HUES64 (cell line): Measurements from ENCODE around the gene SLC25A39.
"Not testable (repeated sequence)": the region's sequence is repeated elsewhere in the genome, so short reads cannot be mapped to it uniquely, and the experiment has no call there.

Experiments
- H3K27ac ChIP-seq: 2 replicates; pipeline ENCODE4 v1.7.0; 2013; ENCODE audit warnings: low read depth, low read length, inconsistent platforms
- H3K27me3 ChIP-seq: 2 replicates; pipeline ENCODE4 v1.6.1; 2013; ENCODE audit warnings: mild to moderate bottlenecking, low read length; ENCODE audit not compliant: insufficient read depth
- H3K36me3 ChIP-seq: 2 replicates; pipeline ENCODE4 v1.6.1; 2013; ENCODE audit warnings: mild to moderate bottlenecking, low read length; ENCODE audit not compliant: insufficient read depth
- H3K4me1 ChIP-seq: 2 replicates; pipeline ENCODE4 v1.6.1; 2013; ENCODE audit warnings: mild to moderate bottlenecking, low read length, moderate library complexity; ENCODE audit not compliant: insufficient read depth
- H3K4me3 ChIP-seq: 2 replicates; pipeline ENCODE4 v1.5.1; 2013; ENCODE audit warnings: mild to moderate bottlenecking, low read length, moderate library complexity
- H3K9ac ChIP-seq: 2 replicates; pipeline ENCODE4 v1.6.1; 2013; ENCODE audit warnings: mild to moderate bottlenecking, low read depth, low read length
- H3K9me3 ChIP-seq: 2 replicates; pipeline ENCODE4 v1.6.1; 2013; ENCODE audit warnings: low read depth, low read length; ENCODE audit not compliant: insufficient read depth
- WGBS: fragments of 150-250, 120-280 bp; methylation state at CpG from one replicate; pipeline ENCODE4 v1.1.7; 2013; ENCODE audit warnings: missing lambda C conversion rate; 5-methylcytosine and 5-hydroxymethylcytosine counted together

SLC25A39 gene

GRCh38 chr17:44330263-44330662, 5.6 kb upstream of the SLC25A39 start:
- 95% methylated on average over 5 of the region's 5 CpGs for WGBS
- not testable (repeated sequence) for H3K4me3 ChIP-seq, H3K9me3 ChIP-seq, H3K27ac ChIP-seq, H3K36me3 ChIP-seq, H3K9ac ChIP-seq, H3K4me1 ChIP-seq
- peaks cover 12% of the 10 kb centered on the region for H3K27me3 ChIP-seq

- H3K36me3 ChIP-seq, H3K27ac ChIP-seq, H3K4me3 ChIP-seq, H3K9ac ChIP-seq, H3K4me1 ChIP-seq, H3K9me3 ChIP-seq: not testable (repeated sequence)
- 96% methylated on average over 5 of the region's 7 CpGs for WGBS
- peaks cover 16% of the 10 kb centered on the region for H3K27me3 ChIP-seq
Measured at GRCh38 chr17:44329516-44329915, 4.9 kb upstream of the SLC25A39 start.

- no peaks in the 10 kb centered on the region for H3K9me3 ChIP-seq
- no peaks in the 10 kb centered on the region for H3K36me3 ChIP-seq
- no peak overlapping the region for H3K9ac ChIP-seq
- H3K4me1 ChIP-seq, result no peaks in the 10 kb centered on the region
- peaks cover 16% of the 10 kb centered on the region for H3K27me3 ChIP-seq
- H3K4me3 ChIP-seq, result no peak overlapping the region
- H3K27ac ChIP-seq, result no peak overlapping the region
- 93% methylated on average over 5 of the region's 7 CpGs for WGBS
Measured at GRCh38 chr17:44327715-44328449, 3.3 kb upstream of the SLC25A39 start.

- Histone ChIP-seq H3K36me3 (peaks cover 7% of the 10 kb centered on the region), H3K9ac (no peak overlapping the region), H3K9me3 (no peaks in the 10 kb centered on the region), H3K27me3 (peaks cover 16% of the 10 kb centered on the region), H3K4me3 (no peak overlapping the region), H3K27ac (no peak overlapping the region), H3K4me1 (no peaks in the 10 kb centered on the region)
- 38% methylated on average over 30 of the region's 31 CpGs for WGBS
Measured at GRCh38 chr17:44326861-44327444, 2.3 kb upstream of the SLC25A39 start.

GRCh38 chr17:44324092-44324570, 492 bp downstream of the SLC25A39 start:
- WGBS, result 2% methylated on average over 38 of the region's 38 CpGs
- Histone ChIP-seq H3K27ac (peak overlapping the region; percentile 40), H3K4me1 (no peaks in the 10 kb centered on the region), H3K9me3 (no peaks in the 10 kb centered on the region), H3K27me3 (peaks cover 16% of the 10 kb centered on the region), H3K9ac (peak overlapping the region; percentile 82), H3K4me3 (peak overlapping the region; percentile 97), H3K36me3 (peaks cover 35% of the 10 kb centered on the region)

GRCh38 chr17:44323359-44324091, 1.1 kb downstream of the SLC25A39 start:
- Histone ChIP-seq H3K4me3 (peak overlapping the region; percentile 97), H3K9me3 (no peaks in the 10 kb centered on the region), H3K4me1 (no peaks in the 10 kb centered on the region), H3K27ac (no peak overlapping the region), H3K9ac (peak overlapping the region; percentile 82), H3K36me3 (peaks cover 35% of the 10 kb centered on the region), H3K27me3 (peaks cover 16% of the 10 kb centered on the region)
- WGBS, result 64% methylated on average over 25 of the region's 27 CpGs

DNA sequence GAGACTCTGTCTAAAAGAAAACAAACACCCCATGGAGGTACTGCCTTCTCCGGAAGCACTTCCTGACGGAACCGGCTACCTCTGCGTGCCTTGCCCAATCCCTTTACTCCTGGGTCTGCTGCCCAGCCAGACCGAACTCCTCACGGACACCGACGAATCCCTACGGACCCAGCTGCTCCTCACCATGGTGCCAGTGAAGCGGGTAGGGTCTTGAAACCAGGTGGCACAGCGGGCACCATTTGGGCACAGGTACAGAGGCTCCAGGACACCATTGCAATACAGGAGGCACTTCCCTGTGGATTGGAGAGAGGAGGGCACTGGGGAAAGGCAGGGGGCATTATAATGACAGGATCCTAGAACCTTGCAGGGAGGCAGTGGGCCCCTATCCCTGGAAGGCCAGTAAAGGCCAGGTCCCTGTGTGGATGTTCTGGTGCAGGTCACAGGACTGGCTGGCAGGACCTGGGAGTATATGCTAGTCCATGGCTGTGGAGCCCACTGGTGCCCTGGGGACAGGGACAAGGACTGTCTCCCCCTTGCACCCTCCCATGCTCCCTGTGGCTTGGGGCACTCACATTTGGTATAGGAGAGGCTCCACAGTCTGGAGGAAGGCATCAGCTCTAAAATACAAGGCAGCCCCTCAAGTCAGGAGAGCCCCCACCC, 2.3 kb downstream of the SLC25A39 start:
- no peaks in the 10 kb centered on the region for H3K4me1 ChIP-seq
- H3K9me3 ChIP-seq, result no peaks in the 10 kb centered on the region
- peaks cover 35% of the 10 kb centered on the region for H3K36me3 ChIP-seq
- H3K4me3 ChIP-seq, result no peak overlapping the region
- H3K27me3 ChIP-seq, result peaks cover 19% of the 10 kb centered on the region
- no peak overlapping the region for H3K27ac ChIP-seq
- 94% methylated on average over 11 of the region's 11 CpGs for WGBS
- H3K9ac ChIP-seq, result no peak overlapping the region

- H3K4me3 ChIP-seq, result no peak overlapping the region
- no peaks in the 10 kb centered on the region for H3K4me1 ChIP-seq
- H3K27me3 ChIP-seq, result peaks cover 21% of the 10 kb centered on the region
- H3K9me3 ChIP-seq, result no peaks in the 10 kb centered on the region
- 94% methylated on average over 20 of the region's 21 CpGs for WGBS
- H3K27ac ChIP-seq, result no peak overlapping the region
- H3K36me3 ChIP-seq, result peaks cover 35% of the 10 kb centered on the region
- no peak overlapping the region for H3K9ac ChIP-seq
Measured at GRCh38 chr17:44321246-44322120, 3.1 kb downstream of the SLC25A39 start.

- WGBS, result 88% methylated on average over 18 of the region's 18 CpGs
- peaks cover 17% of the 10 kb centered on the region for H3K27me3 ChIP-seq
- no peak overlapping the region for H3K4me3 ChIP-seq
- H3K4me1 ChIP-seq, result no peaks in the 10 kb centered on the region
- H3K36me3 ChIP-seq, result peaks cover 35% of the 10 kb centered on the region
- no peak overlapping the region for H3K9ac ChIP-seq
- H3K9me3 ChIP-seq, result no peaks in the 10 kb centered on the region
- no peak overlapping the region for H3K27ac ChIP-seq
Measured at GRCh38 chr17:44320066-44320465, 4.6 kb downstream of the SLC25A39 start.

GRCh38 chr17:44318077-44318892, 6.3 kb downstream of the SLC25A39 start:
- H3K4me1 ChIP-seq, result no peaks in the 10 kb centered on the region
- no peak overlapping the region for H3K4me3 ChIP-seq
- no peak overlapping the region for H3K27ac ChIP-seq
- H3K9me3 ChIP-seq, result no peaks in the 10 kb centered on the region
- peaks cover 35% of the 10 kb centered on the region for H3K36me3 ChIP-seq
- no peak overlapping the region for H3K9ac ChIP-seq
- H3K27me3 ChIP-seq, result peaks cover 27% of the 10 kb centered on the region
- 90% methylated on average over 15 of the region's 15 CpGs for whole genome bisulfite sequencing
